HEK293 (cell line): ENCODE measurements around the gene HEPHL1.
A peak's percentile ranks its signal among the peaks of the same experiment; 100 is the strongest.

ENCODE experiments used
- AEBP2 ChIP-seq: fragments of 450-650 bp; formaldehyde crosslinking; IDR thresholded peaks from 2 replicates; pipeline ENCODE4 v1.5.1; 2016; ENCODE audit warnings: missing biosample characterization, missing genetic modification characterization, borderline replicate concordance
- ATF2 ChIP-seq: fragments of 450-650 bp; formaldehyde crosslinking; IDR thresholded peaks from 2 replicates; pipeline ENCODE4 v1.5.1; 2016; ENCODE audit warnings: missing biosample characterization, missing genetic modification characterization, low read depth
- BCL6B ChIP-seq: fragments of 450-650 bp; formaldehyde crosslinking; IDR thresholded peaks from 2 replicates; pipeline ENCODE4 v1.5.1; 2017; ENCODE audit warnings: missing biosample characterization, missing genetic modification characterization
- GLIS2 ChIP-seq: fragments of 450-650 bp; formaldehyde crosslinking; IDR thresholded peaks from 2 replicates; pipeline ENCODE4 v1.5.1; 2016; ENCODE audit warnings: missing biosample characterization, missing genetic modification characterization
- KLF1 ChIP-seq: fragments of 450-650 bp; formaldehyde crosslinking; IDR thresholded peaks from 2 replicates; pipeline ENCODE4 v1.5.1; 2016; ENCODE audit warnings: missing biosample characterization, missing genetic modification characterization
- KLF17 ChIP-seq: fragments of 450-650 bp; formaldehyde crosslinking; IDR thresholded peaks from 2 replicates; pipeline ENCODE4 v1.5.1; 2016; ENCODE audit warnings: missing biosample characterization, missing genetic modification characterization
- KLF9 ChIP-seq: fragments of 450-650 bp; formaldehyde crosslinking; IDR thresholded peaks from 2 replicates; pipeline ENCODE4 v1.5.1; 2016; ENCODE audit warnings: missing biosample characterization, missing genetic modification characterization, low read depth
- PATZ1 ChIP-seq: fragments of 450-650 bp; formaldehyde crosslinking; IDR thresholded peaks from 2 replicates; pipeline ENCODE4 v1.5.1; 2016; ENCODE audit warnings: missing biosample characterization, missing genetic modification characterization
- PBX3 ChIP-seq: sonication (generic); formaldehyde crosslinking; IDR thresholded peaks from 2 replicates; pipeline ENCODE4 v1.8.1; 2022; ENCODE audit warnings: mild to moderate bottlenecking, moderate library complexity, missing genetic modification reagents
- RBAK ChIP-seq: fragments of 450-650 bp; formaldehyde crosslinking; IDR thresholded peaks from 2 replicates; pipeline ENCODE4 v1.5.1; 2016; ENCODE audit warnings: missing biosample characterization, missing genetic modification characterization
- TSHZ1 ChIP-seq: fragments of 450-650 bp; formaldehyde crosslinking; IDR thresholded peaks from 2 replicates; pipeline ENCODE4 v1.5.1; 2016; ENCODE audit warnings: missing biosample characterization, missing genetic modification characterization, borderline replicate concordance
- YY2 ChIP-seq: fragments of 450-650 bp; formaldehyde crosslinking; IDR thresholded peaks from 2 replicates; pipeline ENCODE4 v1.5.1; 2016; ENCODE audit warnings: missing biosample characterization, missing genetic modification characterization
- ZBTB1 ChIP-seq: fragments of 450-650 bp; formaldehyde crosslinking; IDR thresholded peaks from 2 replicates; pipeline ENCODE4 v1.5.1; 2016; ENCODE audit warnings: missing biosample characterization, missing genetic modification characterization
- ZNF155 ChIP-seq: fragments of 450-650 bp; formaldehyde crosslinking; IDR thresholded peaks from 2 replicates; pipeline ENCODE4 v1.5.1; 2016; ENCODE audit warnings: missing biosample characterization, missing genetic modification characterization
- ZNF184 ChIP-seq: fragments of 450-650 bp; IDR thresholded peaks from 2 replicates; pipeline ENCODE4 v1.5.1; 2018; ENCODE audit warnings: missing biosample characterization, mild to moderate bottlenecking, missing genetic modification characterization
- ZNF19 ChIP-seq: fragments of 450-650 bp; formaldehyde crosslinking; IDR thresholded peaks from 2 replicates; pipeline ENCODE4; 2016; ENCODE audit warnings: missing biosample characterization, missing genetic modification characterization, low read depth
- ZNF23 ChIP-seq: fragments of 450-650 bp; formaldehyde crosslinking; IDR thresholded peaks from 2 replicates; pipeline ENCODE4 v1.5.1; 2016; ENCODE audit warnings: missing biosample characterization, missing genetic modification characterization, borderline replicate concordance
- ZNF324 ChIP-seq: fragments of 450-650 bp; formaldehyde crosslinking; IDR thresholded peaks from 2 replicates; pipeline ENCODE4 v1.5.1; 2016; ENCODE audit warnings: missing biosample characterization, missing genetic modification characterization
- ZNF335 ChIP-seq: fragments of 450-650 bp; formaldehyde crosslinking; conservative IDR thresholded peaks from 2 replicates; pipeline ENCODE4 v1.5.1; 2016; ENCODE audit warnings: missing biosample characterization, missing genetic modification characterization
- ZNF48 ChIP-seq: fragments of 450-650 bp; formaldehyde crosslinking; IDR thresholded peaks from 2 replicates; pipeline ENCODE4 v1.5.1; 2016; ENCODE audit warnings: missing biosample characterization, missing genetic modification characterization
- ZNF544 ChIP-seq: fragments of 450-650 bp; formaldehyde crosslinking; IDR thresholded peaks from 2 replicates; pipeline ENCODE4 v1.5.0; 2017; ENCODE audit warnings: missing biosample characterization, missing genetic modification characterization
- ZNF549 ChIP-seq: fragments of 450-650 bp; IDR thresholded peaks from 2 replicates; pipeline ENCODE4 v1.5.1; 2018; ENCODE audit warnings: missing biosample characterization, missing genetic modification characterization, mild to moderate bottlenecking, inconsistent platforms, moderate library complexity
- ZNF560 ChIP-seq: fragments of 450-650 bp; formaldehyde crosslinking; IDR thresholded peaks from 2 replicates; pipeline ENCODE4 v1.5.1; 2017; ENCODE audit warnings: missing biosample characterization, missing genetic modification characterization, borderline replicate concordance
- ZNF561 ChIP-seq: fragments of 450-650 bp; IDR thresholded peaks from 2 replicates; pipeline ENCODE4 v1.5.1; 2018; ENCODE audit warnings: missing biosample characterization, missing genetic modification characterization, borderline replicate concordance
- ZNF610 ChIP-seq: fragments of 450-650 bp; formaldehyde crosslinking; IDR thresholded peaks from 2 replicates; pipeline ENCODE4 v1.5.1; 2016; ENCODE audit warnings: missing biosample characterization, missing genetic modification characterization, borderline replicate concordance
- ZNF624 ChIP-seq: fragments of 450-650 bp; formaldehyde crosslinking; IDR thresholded peaks from 2 replicates; pipeline ENCODE4 v1.5.1; 2017; ENCODE audit warnings: missing biosample characterization, missing genetic modification characterization
- ZNF777 ChIP-seq: fragments of 450-650 bp; formaldehyde crosslinking; IDR thresholded peaks from 2 replicates; pipeline ENCODE4 v1.5.1; 2017; ENCODE audit warnings: missing biosample characterization, missing genetic modification characterization, borderline replicate concordance
- ZNF830 ChIP-seq: fragments of 450-650 bp; IDR thresholded peaks from 2 replicates; pipeline ENCODE4 v1.5.0; 2018; ENCODE audit warnings: missing biosample characterization, missing genetic modification characterization, low read depth, mild to moderate bottlenecking, moderate library complexity

HEPHL1 gene

GRCh38 chr11:94151903-94152677 lies 130.9 kb downstream of the HEPHL1 start (continued):
- no peak for TF ChIP-seq TSHZ1 (tag by site-specific recombination)
- no peak for TF ChIP-seq GLIS2
- no peak for TF ChIP-seq ZNF19 (tag by site-specific recombination)
- peak; percentile 34 for TF ChIP-seq ZNF335
- no peak for TF ChIP-seq ZNF549
- TF ChIP-seq ZNF48, result no peak
- no peak for TF ChIP-seq ZNF777 (tag by site-specific recombination)
- TF ChIP-seq ZNF184 (tag by site-specific recombination), result no peak
- TF ChIP-seq KLF1, result no peak
- TF ChIP-seq ZNF610 (tag by site-specific recombination), result no peak
- TF ChIP-seq ZNF560 (tag by site-specific recombination), result no peak
- TF ChIP-seq ZNF23 (tag by site-specific recombination), result no peak
- TF ChIP-seq ZNF544 (tag by site-specific recombination), result no peak
- no peak for TF ChIP-seq PATZ1
- TF ChIP-seq YY2 (tag by site-specific recombination), result no peak
- no peak for TF ChIP-seq ZNF830 (tag by site-specific recombination)
- TF ChIP-seq RBAK (tag by site-specific recombination), result no peak
- TF ChIP-seq ATF2 (tag by site-specific recombination), result no peak
- TF ChIP-seq ZBTB1, result no peak
- peak; percentile 40; the same call in 1 of the 2 replicates for TF ChIP-seq KLF17 (tag by site-specific recombination)
- TF ChIP-seq ZNF324, result no peak
- TF ChIP-seq AEBP2 (tag by site-specific recombination), result no peak
- TF ChIP-seq ZNF624 (tag by site-specific recombination), result no peak
- TF ChIP-seq PBX3, result no peak
- no peak for TF ChIP-seq ZNF561 (tag by site-specific recombination)
- no peak for TF ChIP-seq BCL6B (tag by site-specific recombination)
- no peak for TF ChIP-seq ZNF155 (tag by site-specific recombination)
- TF ChIP-seq KLF9 (tag by site-specific recombination), result no peak
